ENCODE data around the gene FBXO8.
A peak's percentile ranks its signal among the peaks of the same experiment; 100 is the strongest.

FBXO8 gene

GRCh38 chr4:174281901-174282300, 1.6 kb downstream of the FBXO8 start:
- Histone ChIP-seq H3K9ac (ENCODE audit: low read depth, low read length, poor library complexity, severe bottlenecking) (peak overlapping the region; percentile 95), H3K27me3 (ENCODE audit: insufficient read depth, low read length, poor library complexity, severe bottlenecking) (no peaks in the 10 kb centered on the region), H3K4me2 (ENCODE audit: low read depth, low read length, poor library complexity, severe bottlenecking) (peak overlapping the region; percentile 86), H2AFZ (ENCODE audit: low read length) (no peak overlapping the region), H3K9me3 (ENCODE audit: insufficient read depth, low read depth, low read length) (no peaks in the 10 kb centered on the region), H3K4me1 (ENCODE audit: insufficient read depth, low read length, poor library complexity, severe bottlenecking) (peaks cover 67% of the 10 kb centered on the region), H4K20me1 (ENCODE audit: insufficient read depth, low read length, poor library complexity, severe bottlenecking) (peaks cover 29% of the 10 kb centered on the region), H3K9me2 (replicated peaks; ENCODE audit: low read depth, low read length) (no peaks in the 10 kb centered on the region), H3K4me3 (ENCODE audit: low read length, poor library complexity, severe bottlenecking) (peak overlapping the region; percentile 88), H3K79me2 (ENCODE audit: insufficient read depth, low read length) (peaks cover 86% of the 10 kb centered on the region), H3F3A (ENCODE audit: low read depth) (no peaks in the 10 kb centered on the region), H3K36me3 (ENCODE audit: insufficient read depth, low read length) (no peaks in the 10 kb centered on the region)
- TF ChIP-seq EZH2phosphoT487 (IDR thresholded peaks at IDR 0.05; ENCODE audit: borderline replicate concordance) (no peak), CTCF (conservative IDR thresholded peaks at IDR 0.05; ENCODE audit: low read length) (no peak)

- peak overlapping the region; percentile 88 for H3K4me3 ChIP-seq (ENCODE audit: low read length, poor library complexity, severe bottlenecking)
- H3K79me2 ChIP-seq (ENCODE audit: insufficient read depth, low read length) = peaks cover 84% of the 10 kb centered on the region
- H4K20me1 ChIP-seq (ENCODE audit: insufficient read depth, low read length, poor library complexity, severe bottlenecking) = peaks cover 26% of the 10 kb centered on the region
- H3K9me3 ChIP-seq (ENCODE audit: insufficient read depth, low read depth, low read length) = no peaks in the 10 kb centered on the region
- H3K36me3 ChIP-seq (ENCODE audit: insufficient read depth, low read length) = no peaks in the 10 kb centered on the region
- no peaks in the 10 kb centered on the region for H3K27me3 ChIP-seq (ENCODE audit: insufficient read depth, low read length, poor library complexity, severe bottlenecking)
- peaks cover 64% of the 10 kb centered on the region for H3K4me1 ChIP-seq (ENCODE audit: insufficient read depth, low read length, poor library complexity, severe bottlenecking)
- H3K4me2 ChIP-seq (ENCODE audit: low read depth, low read length, poor library complexity, severe bottlenecking) = peak overlapping the region; percentile 86
- H2AFZ ChIP-seq (ENCODE audit: low read length) = no peak overlapping the region
- TF ChIP-seq EZH2phosphoT487 (IDR thresholded peaks at IDR 0.05; ENCODE audit: borderline replicate concordance) (no peak), CTCF (conservative IDR thresholded peaks at IDR 0.05; ENCODE audit: low read length) (no peak)
- H3K9ac ChIP-seq (ENCODE audit: low read depth, low read length, poor library complexity, severe bottlenecking) = no peak overlapping the region
- H3K9me2 ChIP-seq (replicated peaks; ENCODE audit: low read depth, low read length) = no peaks in the 10 kb centered on the region
- no peaks in the 10 kb centered on the region for H3F3A ChIP-seq (ENCODE audit: low read depth)
These were observed 2.2 kb downstream of the FBXO8 start for GRCh38 chr4:174281182-174281737.

DNA sequence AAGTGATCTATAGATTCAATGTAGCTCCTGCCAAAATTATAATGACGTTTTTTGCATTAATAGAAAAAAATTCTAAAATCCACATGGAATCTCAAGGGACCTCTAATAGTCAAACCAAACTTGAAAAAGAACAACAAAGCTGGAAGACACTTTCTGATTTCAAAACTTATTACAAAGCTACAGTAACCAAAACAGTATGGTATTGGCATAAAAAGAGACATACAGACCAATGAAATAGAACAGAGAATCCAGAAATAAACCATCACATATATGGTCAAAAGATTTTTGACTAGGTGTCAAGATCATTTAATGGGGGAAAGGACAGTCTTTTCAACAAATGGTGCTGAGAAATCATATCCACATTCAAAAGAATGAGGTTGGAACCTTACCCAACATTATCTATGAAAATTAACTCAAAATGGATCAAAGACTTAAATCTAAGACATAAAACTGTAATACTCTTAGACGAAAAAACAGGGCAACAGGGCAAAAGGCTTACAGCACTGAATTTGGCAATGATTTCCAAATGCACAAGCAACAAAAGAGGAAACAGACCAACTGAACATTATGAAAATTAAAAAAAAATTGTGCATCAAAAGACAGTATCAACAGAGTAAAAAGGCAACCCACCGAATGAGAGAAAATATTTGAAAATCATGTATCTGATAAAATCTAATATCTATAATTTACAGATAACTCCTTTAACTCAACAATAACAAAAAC, 3.9 kb downstream of the FBXO8 start:
- H3K9me2 ChIP-seq (replicated peaks; ENCODE audit: low read depth, low read length) = no peaks in the 10 kb centered on the region
- no peaks in the 10 kb centered on the region for H3K27me3 ChIP-seq (ENCODE audit: insufficient read depth, low read length, poor library complexity, severe bottlenecking)
- no peaks in the 10 kb centered on the region for H3K9me3 ChIP-seq (ENCODE audit: insufficient read depth, low read depth, low read length)
- H3K4me3 ChIP-seq (ENCODE audit: low read length, poor library complexity, severe bottlenecking) = peak overlapping the region; percentile 88
- H4K20me1 ChIP-seq (ENCODE audit: insufficient read depth, low read length, poor library complexity, severe bottlenecking) = peaks cover 14% of the 10 kb centered on the region
- H3K9ac ChIP-seq (ENCODE audit: low read depth, low read length, poor library complexity, severe bottlenecking) = no peak overlapping the region
- peaks cover 52% of the 10 kb centered on the region for H3K4me1 ChIP-seq (ENCODE audit: insufficient read depth, low read length, poor library complexity, severe bottlenecking)
- TF ChIP-seq EZH2phosphoT487 (IDR thresholded peaks at IDR 0.05; ENCODE audit: borderline replicate concordance) (no peak), CTCF (conservative IDR thresholded peaks at IDR 0.05; ENCODE audit: low read length) (no peak)
- no peak overlapping the region for H2AFZ ChIP-seq (ENCODE audit: low read length)
- no peaks in the 10 kb centered on the region for H3F3A ChIP-seq (ENCODE audit: low read depth)
- no peaks in the 10 kb centered on the region for H3K36me3 ChIP-seq (ENCODE audit: insufficient read depth, low read length)
- H3K4me2 ChIP-seq (ENCODE audit: low read depth, low read length, poor library complexity, severe bottlenecking) = peak overlapping the region; percentile 86
- peaks cover 81% of the 10 kb centered on the region for H3K79me2 ChIP-seq (ENCODE audit: insufficient read depth, low read length)
